Measurements from ENCODE around the gene SUPT3H. TPM values are rescaled to one million over a fixed set of nuclear protein-coding genes. Genes with fewer than 3 reads are reported as not detected.

Gene SUPT3H
- total RNA-seq, 4 donors from 2014 or later: 6.0 to 9.0 (median 6.2) TPM

GRCh38 chr6:45129051-45129450 is 248.7 kb downstream of the SUPT3H start:
- no peak for TF ChIP-seq CTCF (IDR thresholded peaks at IDR 0.05; ENCODE audit: low read depth)

- TF ChIP-seq CTCF (IDR thresholded peaks at IDR 0.05; ENCODE audit: low read depth): no peak
Measured at GRCh38 chr6:45127185-45127584, 250.5 kb downstream of the SUPT3H start.

GRCh38 chr6:45126033-45126432 is 251.7 kb downstream of the SUPT3H start:
- TF ChIP-seq CTCF (IDR thresholded peaks at IDR 0.05; ENCODE audit: low read depth): no peak

- no peak for TF ChIP-seq CTCF (IDR thresholded peaks at IDR 0.05; ENCODE audit: low read depth)
Measured at GRCh38 chr6:45123023-45123422, 254.7 kb downstream of the SUPT3H start.

- no peak for TF ChIP-seq CTCF (IDR thresholded peaks at IDR 0.05; ENCODE audit: low read depth)
Measured at GRCh38 chr6:45118754-45119153, 259.0 kb downstream of the SUPT3H start.

GRCh38 chr6:45116714-45117410 is 260.9 kb downstream of the SUPT3H start:
- TF ChIP-seq CTCF (IDR thresholded peaks at IDR 0.05; ENCODE audit: low read depth): no peak

GRCh38 chr6:45115696-45116095 is 262.0 kb downstream of the SUPT3H start:
- TF ChIP-seq CTCF (IDR thresholded peaks at IDR 0.05; ENCODE audit: low read depth): no peak
